Kidney epithelial cell (primary cell): ENCODE measurements around the gene DNASE1L3. TPM values are rescaled to one million over a fixed set of nuclear protein-coding genes. Genes with fewer than 3 reads are reported as not detected.

Source experiments
- DNase-seq: peaks from one replicate; pipeline ENCODE4 v3.0.0-alpha.2; 2010; ENCODE audit warnings: low read depth
- H3K27me3 ChIP-seq: 2 replicates; pipeline ENCODE4 v1.6.0; 2011; ENCODE audit warnings: low read length; ENCODE audit not compliant: control insufficient read depth, insufficient read depth
- H3K36me3 ChIP-seq: 2 replicates; pipeline ENCODE4 v1.5.1; 2011; ENCODE audit warnings: low read length; ENCODE audit not compliant: control insufficient read depth, insufficient read depth
- H3K4me3 ChIP-seq: 2 replicates; pipeline ENCODE4 v1.5.1; 2011; ENCODE audit warnings: low read depth, mild to moderate bottlenecking, control low read depth, low read length
- total RNA-seq: library from RNA; depleted of rRNA; stranded (reverse); fragments of >200 nt; gene quantifications from 2 replicates; pipeline ENCODE4 v1.2.3, GENCODE V29; 2015
- TF ChIP-seq, protein P1 (sequence below): IDR thresholded peaks from 2 replicates; pipeline ENCODE4 v1.5.1; 2011; ENCODE audit warnings: mild to moderate bottlenecking, moderate library complexity, low read length, control low read depth, inconsistent platforms; ENCODE audit not compliant: insufficient read depth, poor library complexity, severe bottlenecking

Gene DNASE1L3
- total RNA-seq, 1 donor from 2014 or later = not detected

DNA sequence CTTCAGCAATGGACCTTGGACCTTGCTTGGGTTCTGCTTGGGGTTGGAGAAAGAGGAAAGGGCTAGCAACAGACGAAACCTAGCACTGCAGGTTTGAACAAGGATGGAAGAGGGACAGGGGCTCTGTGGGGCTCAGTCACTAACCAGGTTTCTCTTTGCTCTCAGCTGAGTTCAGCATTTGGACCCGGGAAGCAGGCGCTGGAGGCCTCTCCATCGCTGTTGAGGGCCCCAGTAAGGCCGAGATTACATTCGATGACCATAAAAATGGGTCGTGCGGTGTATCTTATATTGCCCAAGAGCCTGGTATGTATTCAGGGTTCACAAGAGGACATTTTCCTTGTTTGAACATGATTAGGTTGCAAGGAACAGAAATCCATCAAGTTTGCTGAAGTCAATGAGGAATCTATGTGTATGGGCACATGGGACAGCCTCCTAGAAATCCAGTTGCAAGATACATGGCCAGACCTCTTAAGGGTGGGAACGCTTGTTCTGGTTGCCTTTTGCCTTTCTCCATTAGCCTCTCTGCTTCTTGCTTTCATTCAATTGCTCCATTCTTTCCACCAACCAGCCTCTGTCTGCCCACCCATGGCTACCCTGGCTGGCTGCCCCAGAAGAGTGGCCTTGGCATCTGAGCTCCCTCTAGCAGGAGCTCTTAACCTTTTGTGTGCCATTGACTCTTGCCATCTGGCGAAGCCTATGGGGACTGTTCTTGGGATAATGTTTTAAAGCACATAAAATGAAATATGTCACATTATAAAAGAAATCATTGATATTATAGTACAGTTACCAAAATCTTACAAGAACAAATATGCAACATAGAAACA is 55.9 kb downstream of the DNASE1L3 start:
- TF ChIP-seq, protein P1, sequence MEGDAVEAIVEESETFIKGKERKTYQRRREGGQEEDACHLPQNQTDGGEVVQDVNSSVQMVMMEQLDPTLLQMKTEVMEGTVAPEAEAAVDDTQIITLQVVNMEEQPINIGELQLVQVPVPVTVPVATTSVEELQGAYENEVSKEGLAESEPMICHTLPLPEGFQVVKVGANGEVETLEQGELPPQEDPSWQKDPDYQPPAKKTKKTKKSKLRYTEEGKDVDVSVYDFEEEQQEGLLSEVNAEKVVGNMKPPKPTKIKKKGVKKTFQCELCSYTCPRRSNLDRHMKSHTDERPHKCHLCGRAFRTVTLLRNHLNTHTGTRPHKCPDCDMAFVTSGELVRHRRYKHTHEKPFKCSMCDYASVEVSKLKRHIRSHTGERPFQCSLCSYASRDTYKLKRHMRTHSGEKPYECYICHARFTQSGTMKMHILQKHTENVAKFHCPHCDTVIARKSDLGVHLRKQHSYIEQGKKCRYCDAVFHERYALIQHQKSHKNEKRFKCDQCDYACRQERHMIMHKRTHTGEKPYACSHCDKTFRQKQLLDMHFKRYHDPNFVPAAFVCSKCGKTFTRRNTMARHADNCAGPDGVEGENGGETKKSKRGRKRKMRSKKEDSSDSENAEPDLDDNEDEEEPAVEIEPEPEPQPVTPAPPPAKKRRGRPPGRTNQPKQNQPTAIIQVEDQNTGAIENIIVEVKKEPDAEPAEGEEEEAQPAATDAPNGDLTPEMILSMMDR = no peak
- DNase-seq = no peak
- no peaks in the 10 kb centered on the region for H3K27me3 ChIP-seq
- no peak overlapping the region for H3K4me3 ChIP-seq
- H3K36me3 ChIP-seq = peaks cover 1% of the 10 kb centered on the region

DNA sequence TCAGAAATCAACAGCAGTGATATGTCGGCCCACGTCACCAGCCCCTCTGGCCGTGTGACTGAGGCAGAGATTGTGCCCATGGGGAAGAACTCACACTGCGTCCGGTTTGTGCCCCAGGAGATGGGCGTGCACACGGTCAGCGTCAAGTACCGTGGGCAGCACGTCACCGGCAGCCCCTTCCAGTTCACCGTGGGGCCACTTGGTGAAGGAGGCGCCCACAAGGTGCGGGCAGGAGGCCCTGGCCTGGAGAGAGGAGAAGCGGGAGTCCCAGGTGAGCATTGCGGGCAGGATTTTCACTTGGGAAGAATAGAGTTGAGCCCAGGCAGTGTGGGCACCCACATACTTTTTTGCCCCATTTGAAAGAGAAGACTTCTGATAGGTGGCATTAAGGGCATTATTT is 57.4 kb downstream of the DNASE1L3 start:
- no peak for DNase-seq
- H3K36me3 ChIP-seq = peaks cover 4% of the 10 kb centered on the region
- TF ChIP-seq, protein P1 = no peak
- no peak overlapping the region for H3K4me3 ChIP-seq
- H3K27me3 ChIP-seq = no peaks in the 10 kb centered on the region

DNA sequence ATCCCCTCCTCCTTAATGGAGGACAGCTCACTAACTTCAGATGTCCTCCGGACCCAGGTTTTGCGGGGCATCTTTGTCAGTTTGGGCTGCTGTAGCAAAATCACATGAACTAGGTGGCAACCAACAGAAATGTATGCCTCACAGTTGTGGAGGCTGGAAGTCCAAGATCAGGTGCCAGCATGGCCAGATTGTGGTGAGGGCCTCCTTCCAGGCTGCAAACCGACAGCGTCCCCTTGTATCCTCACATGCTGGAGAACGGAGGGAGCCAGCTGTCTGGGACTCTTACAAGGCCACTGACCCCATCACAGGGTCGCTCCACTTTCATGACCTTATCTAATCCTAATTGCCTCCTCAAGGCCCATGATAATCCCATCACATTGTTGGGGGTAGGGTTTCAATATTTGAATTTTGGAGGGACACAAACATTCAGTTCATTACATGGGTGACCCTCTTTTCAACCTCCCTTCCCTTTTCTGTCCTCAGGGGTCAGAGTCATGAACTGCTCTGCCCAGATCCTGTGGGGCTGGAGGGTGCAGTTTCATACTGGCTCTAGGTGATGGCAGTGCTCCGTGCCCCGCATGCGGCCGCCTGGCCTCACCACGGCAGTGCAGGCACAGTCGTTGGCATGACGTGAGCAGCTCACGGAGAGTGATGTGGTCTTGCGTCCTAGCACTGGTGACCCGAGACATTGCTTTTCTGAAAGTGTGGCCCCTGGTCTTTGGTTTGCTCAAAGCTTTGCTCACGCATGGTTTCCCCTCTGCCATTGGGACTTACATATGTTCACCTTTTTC is 58.4 kb downstream of the DNASE1L3 start:
- TF ChIP-seq, protein P1 = no peak
- peaks cover 4% of the 10 kb centered on the region for H3K36me3 ChIP-seq
- no peak for DNase-seq
- H3K27me3 ChIP-seq = no peaks in the 10 kb centered on the region
- no peak overlapping the region for H3K4me3 ChIP-seq

DNA sequence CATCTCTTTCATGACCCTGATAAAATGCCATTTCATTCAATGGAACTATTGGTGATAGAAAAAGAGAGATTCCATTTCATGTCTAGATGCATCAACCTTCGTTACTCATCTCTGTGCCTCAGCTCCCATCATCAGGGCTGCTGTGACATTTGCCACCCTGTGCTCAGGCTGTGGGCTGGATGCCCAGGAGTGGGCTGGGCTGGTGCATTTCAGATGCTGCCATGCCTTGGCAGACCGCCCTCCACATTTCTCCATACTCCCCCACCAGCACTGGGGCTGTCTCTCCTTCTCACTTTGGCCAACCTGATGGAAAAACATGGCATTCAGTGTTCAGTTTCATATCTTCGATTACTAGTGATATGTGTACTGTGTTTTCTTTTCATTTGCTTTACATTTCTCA is 59.1 kb downstream of the DNASE1L3 start:
- H3K36me3 ChIP-seq = peaks cover 4% of the 10 kb centered on the region
- H3K27me3 ChIP-seq = no peaks in the 10 kb centered on the region
- H3K4me3 ChIP-seq = no peak overlapping the region
- TF ChIP-seq, protein P1 = no peak
- no peak for DNase-seq

DNA sequence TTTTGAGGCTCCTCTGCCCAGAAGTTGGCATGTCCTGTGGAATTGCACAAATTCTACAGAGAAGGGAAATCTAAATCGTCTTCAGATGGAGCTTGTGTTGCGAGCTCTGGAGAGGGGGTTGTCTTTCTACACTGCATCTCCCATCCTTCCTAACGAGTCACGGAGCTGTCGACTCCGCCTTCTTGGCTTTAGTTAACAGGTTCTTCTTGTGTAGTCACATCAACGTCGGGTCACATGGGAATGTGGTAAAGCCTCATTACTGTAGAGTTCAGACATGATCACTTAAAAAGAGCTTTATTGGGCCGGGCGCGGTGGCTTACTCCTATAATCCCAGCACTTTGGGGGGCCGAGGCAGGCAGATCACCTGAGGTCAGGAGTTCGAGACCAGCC is 60.0 kb downstream of the DNASE1L3 start:
- DNase-seq = no peak
- Histone ChIP-seq H3K27me3 (no peaks in the 10 kb centered on the region), H3K4me3 (no peak overlapping the region), H3K36me3 (peaks cover 3% of the 10 kb centered on the region)
- TF ChIP-seq, protein P1 = no peak
